Measurements from ENCODE around the gene IL10.

IL10 gene

DNA sequence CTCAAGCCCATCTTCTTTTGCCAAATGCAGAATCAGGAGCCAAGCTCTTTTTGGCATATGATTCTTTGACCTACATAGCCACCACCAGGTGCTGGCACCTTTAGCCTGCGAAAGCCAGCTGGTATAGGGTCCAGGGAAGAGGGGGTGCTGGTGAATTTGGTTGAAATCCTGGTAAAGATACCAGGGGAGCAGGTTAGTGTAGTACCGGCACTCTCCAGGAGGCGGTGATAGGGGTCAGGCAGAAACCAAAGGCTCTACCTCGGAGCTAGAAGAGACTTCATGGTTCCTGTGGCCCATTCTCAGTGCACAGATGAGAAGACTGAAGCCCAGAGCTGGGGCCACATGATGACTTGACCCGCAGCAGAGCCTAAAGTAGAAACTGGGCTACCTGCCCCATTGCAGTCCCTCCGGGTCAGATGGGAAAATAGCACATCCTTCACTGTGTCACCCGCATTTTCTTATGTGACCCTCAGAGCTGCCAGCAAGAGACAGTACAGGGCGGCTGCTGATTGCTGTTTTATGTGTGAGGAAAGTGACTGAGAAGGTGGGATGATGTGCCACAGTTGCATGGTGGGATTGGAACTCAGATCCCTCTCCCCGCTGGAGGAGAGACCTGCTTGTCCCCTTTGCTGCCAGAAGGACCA is 37.7 kb downstream of the IL10 start:
- peak; percentile 69 for DNase-seq (ENCODE audit: low read depth)

GRCh38 chr1:206732992-206733391 is 39.3 kb downstream of the IL10 start:
- DNase-seq (ENCODE audit: low read depth) = no peak

- no peak for DNase-seq (ENCODE audit: low read depth)
These were observed 39.8 kb downstream of the IL10 start for GRCh38 chr1:206732508-206732907.

DNA sequence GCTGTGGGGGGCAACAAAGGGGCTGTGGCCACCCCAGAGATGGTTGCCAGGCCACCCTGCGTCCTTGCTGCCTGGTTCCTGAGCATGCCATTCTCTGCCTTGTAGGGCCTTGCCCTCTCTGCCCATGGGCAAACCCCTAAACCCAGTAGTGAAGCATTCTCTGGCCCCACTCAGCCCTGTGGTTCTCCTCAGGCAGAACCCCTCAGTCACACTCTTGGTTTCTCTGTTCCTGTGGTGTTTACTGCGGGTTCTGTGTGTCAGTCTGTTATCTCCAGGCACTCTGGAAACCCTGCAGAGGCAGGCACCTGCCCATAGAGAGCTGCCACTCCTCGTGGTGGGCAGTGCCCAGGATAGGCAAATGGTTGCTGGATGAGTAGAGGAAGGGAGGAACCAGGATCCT is 42.8 kb downstream of the IL10 start:
- DNase-seq (ENCODE audit: low read depth) = no peak

GRCh38 chr1:206729050-206729449 is 43.2 kb downstream of the IL10 start:
- no peak for DNase-seq (ENCODE audit: low read depth)

DNA sequence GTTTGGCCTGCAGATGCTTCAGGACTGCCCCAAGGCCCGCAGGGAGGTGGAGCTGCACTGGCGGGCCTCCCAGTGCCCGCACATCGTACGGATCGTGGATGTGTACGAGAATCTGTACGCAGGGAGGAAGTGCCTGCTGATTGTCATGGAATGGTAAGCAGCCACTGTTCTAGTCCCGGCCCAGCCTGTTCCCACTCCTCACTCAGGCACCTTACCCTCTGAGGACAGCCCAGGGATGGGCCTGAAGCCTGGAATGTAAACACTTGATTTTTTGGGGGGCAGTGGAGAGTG is 43.7 kb downstream of the IL10 start:
- no peak for DNase-seq (ENCODE audit: low read depth)

DNA sequence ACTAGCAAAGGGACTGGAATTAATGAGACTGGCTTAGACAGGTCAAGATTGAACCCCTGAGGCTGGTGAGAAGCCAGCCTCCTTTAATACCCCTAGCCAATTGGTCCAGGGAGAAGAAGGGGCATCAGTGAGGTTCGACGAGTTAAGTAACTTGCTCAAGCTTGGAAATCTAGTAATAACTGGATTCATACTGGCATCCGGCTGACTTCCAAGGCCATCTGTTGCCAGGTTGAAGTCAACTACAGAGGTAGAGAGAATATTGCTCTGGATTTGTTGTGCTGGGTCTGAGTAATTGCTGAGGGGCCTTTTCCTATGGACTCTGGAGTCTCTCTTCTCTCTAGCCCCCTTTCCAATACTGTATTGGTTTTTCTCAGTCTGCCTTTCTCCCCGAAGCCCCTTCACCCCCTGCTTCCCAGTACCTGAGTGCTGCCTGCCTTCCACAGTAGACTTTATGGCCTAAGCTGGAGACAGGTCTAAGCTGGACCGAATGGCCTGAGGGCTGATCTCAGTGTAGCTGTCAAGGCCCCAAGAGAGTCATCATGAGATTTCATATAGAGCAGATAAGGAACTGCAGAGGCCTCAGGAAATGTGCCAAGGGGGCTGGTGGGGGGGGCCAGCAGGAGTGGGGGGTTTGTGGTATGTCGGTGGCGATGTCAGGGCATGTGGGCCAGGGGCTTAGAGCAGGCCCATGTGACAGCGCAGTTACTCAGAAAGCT is 44.2 kb downstream of the IL10 start:
- no peak for DNase-seq (ENCODE audit: low read depth)

DNA sequence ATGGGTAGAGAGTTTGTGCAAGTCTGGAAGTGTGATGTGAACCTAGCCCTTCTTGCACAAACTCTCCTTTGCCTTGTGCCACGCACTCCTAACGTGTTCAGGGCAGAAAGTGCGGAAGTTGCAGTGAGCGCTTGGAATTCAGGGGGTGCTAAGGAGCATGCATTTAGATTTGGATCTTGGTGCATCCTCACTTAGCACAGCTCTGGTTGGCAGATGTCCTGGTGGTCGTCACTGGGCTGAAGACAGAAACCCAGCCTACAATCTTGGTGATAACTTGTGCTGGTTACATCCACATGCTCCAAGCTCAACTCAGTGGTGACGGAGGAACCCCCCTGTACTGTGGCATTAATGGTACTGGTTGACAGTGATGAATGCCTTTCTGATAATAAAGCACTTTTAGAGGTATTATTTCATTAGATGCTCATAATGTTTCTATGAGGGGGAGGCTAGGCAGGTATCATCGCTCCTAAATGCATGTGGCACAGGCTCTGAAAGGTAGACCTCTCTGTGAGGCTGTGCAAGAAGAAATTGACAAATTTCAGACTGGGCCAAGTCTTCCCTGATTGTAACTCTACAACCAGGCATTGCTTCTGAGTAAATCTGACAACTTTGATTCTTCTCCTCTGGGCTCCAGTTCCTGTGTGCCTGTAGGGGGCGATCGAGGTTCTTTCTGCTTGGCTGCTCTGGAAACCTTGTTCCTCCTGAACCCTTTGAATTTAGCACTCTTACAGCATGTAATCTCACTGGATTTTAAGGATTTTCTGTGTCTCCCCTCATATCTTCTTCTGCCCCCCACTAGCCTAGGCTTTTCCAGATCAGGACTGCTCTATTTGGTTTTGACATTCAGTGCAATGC is 47.0 kb downstream of the IL10 start:
- no peak for DNase-seq (ENCODE audit: low read depth)

DNA sequence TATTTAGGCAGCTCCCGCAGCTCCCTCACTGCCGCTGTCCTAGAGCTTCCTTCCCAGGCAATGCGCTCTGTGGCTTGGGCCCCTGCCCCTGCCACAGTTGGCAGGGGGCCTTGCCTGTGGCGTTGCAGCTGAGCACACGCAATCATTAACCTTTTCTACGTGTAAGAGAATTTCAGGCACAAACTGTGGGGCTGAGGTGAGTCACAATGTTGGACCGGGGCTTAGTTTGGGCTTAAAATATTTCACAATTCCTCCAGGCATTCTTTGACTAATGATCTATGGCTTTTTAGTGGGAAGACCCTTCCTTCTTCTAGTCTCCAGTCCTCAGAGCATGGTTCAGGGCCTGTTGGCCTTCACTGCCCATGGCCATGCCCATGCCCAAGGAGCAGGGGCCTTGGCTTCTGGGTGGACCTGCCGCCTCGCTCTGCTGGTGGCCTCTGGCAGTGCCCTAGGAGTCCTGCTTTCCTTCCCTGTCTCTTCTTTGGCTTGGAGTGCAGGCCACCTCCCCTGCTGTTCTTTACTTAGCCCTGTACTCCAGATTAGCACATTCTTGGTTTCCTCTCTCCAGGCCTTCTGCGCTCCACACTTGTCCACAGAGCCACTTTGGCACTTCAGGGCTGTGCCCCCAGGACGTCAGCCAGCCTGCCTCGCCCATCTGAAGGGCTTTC is 48.4 kb downstream of the IL10 start:
- DNase-seq (ENCODE audit: low read depth) = no peak

DNA sequence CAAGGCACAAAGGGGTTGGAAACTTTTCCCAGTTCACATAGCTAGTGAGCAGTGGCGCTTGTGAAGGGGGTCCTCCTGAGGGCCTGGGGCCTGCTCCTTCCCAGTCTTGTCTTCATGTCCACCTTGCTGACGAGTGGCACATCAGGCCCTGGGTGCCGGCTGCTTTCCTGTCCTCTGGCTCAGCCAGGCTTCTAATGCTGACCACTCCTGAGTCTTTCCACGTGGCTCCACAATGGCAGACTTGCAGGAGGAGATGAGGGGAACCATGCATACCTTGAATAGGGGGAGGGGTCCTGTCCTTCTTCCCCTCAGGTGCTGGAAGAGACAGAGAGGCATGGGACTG is 48.9 kb downstream of the IL10 start:
- no peak for DNase-seq (ENCODE audit: low read depth)

- DNase-seq (ENCODE audit: low read depth) = no peak
These were observed 49.4 kb downstream of the IL10 start for GRCh38 chr1:206722751-206723461.

- DNase-seq (ENCODE audit: low read depth) = no peak
These were observed 50.8 kb downstream of the IL10 start for GRCh38 chr1:206721454-206721853.

DNA sequence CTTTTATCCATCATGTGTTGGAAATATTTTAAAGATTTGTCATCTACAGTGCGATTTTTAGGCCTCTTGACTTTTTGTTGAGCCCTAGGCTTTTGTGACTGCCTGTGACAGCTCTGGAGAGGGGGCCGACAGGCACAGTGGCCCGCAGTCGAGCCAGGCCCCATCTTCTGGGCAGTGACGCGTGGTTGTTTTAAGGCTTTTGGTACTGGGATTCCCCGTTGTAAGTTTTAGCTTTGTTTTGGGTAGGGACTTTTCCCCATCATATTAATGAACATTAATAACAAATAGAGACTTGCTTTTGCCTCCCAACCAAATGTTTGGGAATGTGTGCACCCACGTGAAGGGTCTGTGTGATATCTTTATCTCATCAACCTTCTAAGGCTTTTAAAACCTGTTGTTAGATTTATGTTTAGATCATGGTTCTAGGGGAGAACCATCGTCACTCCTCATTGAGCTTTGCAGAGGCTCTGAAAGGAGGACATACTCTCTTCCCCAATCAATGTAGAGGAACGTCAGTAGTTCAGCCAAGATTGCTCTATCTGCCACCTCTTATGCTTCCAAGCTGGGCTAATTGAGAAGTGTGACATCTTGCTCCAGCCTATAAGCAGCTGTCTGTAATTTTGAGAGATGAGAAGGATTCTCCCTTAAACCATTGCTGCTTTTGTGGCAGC is 53.0 kb downstream of the IL10 start:
- DNase-seq (ENCODE audit: low read depth) = no peak

DNA sequence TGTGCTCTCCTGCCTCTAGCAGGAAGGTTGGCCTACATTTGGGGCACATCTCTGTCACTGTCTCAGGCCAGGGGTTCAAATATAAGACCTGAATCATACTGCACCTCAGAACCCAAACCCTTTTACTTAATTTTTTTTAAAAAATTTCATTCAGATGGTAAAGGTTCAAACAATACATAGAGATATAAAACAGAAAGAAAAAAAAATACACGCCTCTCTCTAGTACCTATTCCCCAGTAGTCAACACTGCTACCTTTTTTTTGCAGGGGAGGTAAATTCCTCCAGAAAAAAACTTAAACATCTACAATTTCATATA is 54.7 kb downstream of the IL10 start:
- no peak for DNase-seq (ENCODE audit: low read depth)

Data from stimulated activated CD8-positive, alpha-beta memory T cell treated with anti-CD3 and anti-CD28 coated beads, Interleukin-15, amount 100 ng/mL, for 24 hours (primary cell).